DMS79 (cell line): Measurements from ENCODE around the gene LONRF2.
"Not testable (repeated sequence)": the region's sequence is repeated elsewhere in the genome, so short reads cannot be mapped to it uniquely, and the experiment has no call there.

Source experiments
- DNase-seq: peaks from one replicate; lab custom pipeline; 2025; lab: John Stamatoyannopoulos, UW

LONRF2 gene

GRCh38 chr2:100321866-100322820 lies at the start of gene LONRF2:
LONRF2 (minus strand) TSS chr2:100322501; CDS start chr2:100322093, 408 bp downstream.
- peak; percentile 41 for DNase-seq

DNA sequence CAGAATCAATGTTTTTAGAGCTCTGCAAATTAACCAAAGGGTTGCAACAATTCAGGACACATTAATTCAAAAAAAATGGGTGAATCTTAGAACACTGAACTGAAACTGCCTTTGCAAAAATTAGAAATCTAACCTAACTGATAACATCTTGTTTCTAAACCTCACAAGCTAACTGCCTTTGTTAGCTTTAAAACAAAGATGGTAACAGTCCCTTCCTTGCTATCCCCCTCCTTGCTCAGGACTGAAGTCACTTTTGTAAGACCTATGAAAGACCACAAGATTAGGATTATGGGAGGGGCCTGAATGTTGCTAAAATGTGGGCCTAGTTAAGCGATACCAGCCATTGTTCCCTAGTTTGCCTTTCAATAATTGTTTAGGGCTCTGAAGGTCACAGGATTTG lies 44.9 kb upstream of the LONRF2 start:
- no peak for DNase-seq

DNA sequence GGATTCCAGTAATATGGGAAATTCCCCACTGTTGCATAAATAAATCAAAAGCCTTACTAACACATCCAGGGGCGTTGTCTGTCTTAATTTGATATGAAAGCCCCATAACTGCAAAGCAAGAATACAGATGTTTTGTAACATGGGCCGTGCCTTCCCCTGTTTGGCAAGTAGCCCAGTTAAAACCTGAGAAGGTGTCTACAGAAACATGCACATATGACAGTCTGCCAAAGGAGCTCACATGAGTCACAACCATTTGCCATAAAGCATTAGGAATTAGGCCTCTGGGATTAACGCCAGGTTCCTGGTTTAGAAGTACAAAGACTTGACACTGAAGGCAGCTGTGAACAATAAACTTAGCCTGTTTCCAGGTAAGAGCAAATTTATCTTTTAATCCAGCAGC lies 43.1 kb upstream of the LONRF2 start:
- peak; percentile 77 for DNase-seq

GRCh38 chr2:100362269-100362668 lies 40.0 kb upstream of the LONRF2 start:
- DNase-seq = not testable (repeated sequence)

DNA sequence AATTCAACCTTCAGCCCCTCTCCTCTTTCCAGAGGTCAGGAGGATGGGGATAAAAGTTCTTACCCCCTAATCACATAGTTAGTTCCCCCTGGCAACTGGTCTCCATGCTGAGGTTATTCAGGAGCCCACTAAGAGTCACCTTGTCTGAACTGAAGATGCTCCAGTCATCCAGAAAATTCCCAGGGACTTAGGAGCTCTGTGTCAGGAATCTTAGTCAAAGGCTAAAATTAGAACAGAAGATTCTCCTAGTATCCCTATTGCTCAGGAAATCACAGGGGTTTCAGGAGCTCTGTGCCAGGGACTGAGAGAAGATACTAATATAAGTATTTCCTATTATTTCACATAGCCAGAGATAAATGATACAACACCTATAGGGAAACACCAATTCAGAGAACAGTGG lies 37.3 kb upstream of the LONRF2 start:
- no peak for DNase-seq

- no peak for DNase-seq
Observed at GRCh38 chr2:100358554-100358953, 36.3 kb upstream of the LONRF2 start.

DNA sequence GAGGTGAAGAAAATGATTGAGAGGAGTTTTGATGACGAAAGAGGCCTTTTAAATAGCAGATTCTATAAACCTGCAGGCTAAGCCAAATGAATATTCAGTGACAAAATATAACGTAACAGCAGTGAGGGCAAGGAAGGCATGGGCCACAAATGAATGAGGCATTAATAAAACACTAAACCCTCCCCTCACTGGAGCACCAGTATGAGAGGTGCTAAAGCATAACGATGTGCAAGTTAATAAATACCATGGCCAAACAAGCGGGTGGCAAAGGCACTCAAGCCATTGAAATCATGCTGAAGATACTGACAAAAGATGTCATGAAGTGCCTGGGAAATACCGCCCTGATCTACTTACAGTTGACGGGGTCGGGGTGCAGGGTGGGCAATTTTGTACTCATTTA lies 30.2 kb upstream of the LONRF2 start:
- no peak for DNase-seq

GRCh38 chr2:100350661-100351185 lies 28.4 kb upstream of the LONRF2 start:
- peak; percentile 81 for DNase-seq

GRCh38 chr2:100345144-100345543 lies 22.8 kb upstream of the LONRF2 start:
- not testable (repeated sequence) for DNase-seq

GRCh38 chr2:100344433-100344832 lies 22.1 kb upstream of the LONRF2 start:
- no peak for DNase-seq

DNA sequence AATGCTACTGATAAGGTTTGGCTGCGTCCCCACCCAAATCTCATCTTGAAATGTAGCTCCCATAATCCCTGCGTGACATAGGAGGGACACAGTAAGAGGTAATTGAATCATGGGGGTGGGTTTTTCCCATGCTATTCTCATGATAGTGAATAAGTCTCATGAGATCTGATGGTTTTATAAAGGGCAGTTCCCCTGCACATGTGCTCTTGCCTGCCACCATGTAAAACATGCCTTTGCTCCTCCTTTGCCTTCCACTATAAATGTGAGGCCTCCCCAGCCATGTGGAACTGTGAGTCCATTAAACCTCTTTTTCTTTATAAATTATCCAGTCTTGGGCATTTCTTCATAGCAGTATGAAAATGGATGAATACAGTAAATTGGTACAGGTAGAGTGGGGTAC lies 20.2 kb upstream of the LONRF2 start:
- not testable (repeated sequence) for DNase-seq

DNA sequence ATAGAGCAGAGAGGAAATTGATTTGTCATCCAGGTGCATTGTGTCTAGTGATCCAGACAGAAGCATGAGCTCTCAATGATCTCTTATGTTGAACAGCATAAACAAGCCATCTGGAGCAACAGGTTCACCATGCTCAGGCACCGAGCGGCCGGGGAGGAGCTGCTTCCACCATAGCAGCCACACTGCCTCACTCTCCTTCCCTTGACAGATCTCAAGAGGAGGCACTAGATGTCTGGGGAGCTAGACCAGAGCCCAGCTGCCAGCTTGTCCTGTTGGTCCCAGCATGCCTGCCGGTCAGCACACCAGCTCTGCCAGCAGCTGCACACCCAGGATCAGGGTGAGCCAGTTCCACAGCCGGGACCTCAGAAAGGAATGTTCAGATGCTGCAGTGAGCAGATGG lies 17.5 kb upstream of the LONRF2 start:
- DNase-seq = peak; percentile 10

- DNase-seq = no peak
Observed at GRCh38 chr2:100334929-100335328, 12.6 kb upstream of the LONRF2 start.

DNA sequence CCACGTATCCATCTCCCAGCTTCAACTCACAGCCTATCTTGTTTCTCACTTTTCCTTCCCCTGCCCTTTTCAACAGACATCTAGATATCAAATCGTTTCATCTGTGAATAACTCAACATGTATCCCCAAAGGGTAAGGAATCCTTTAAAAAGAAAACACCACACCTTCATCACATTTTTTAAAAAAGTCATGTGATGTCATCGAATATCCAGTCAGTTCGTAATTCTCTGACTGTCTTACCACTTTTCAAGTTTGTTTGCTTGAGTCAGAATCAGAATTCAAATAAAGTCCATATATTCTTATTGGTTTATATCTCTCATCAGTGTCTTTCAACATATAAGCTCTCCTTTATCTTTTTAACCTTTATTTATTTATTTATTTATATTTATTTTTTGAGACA lies 5.4 kb upstream of the LONRF2 start:
- DNase-seq = no peak

DNA sequence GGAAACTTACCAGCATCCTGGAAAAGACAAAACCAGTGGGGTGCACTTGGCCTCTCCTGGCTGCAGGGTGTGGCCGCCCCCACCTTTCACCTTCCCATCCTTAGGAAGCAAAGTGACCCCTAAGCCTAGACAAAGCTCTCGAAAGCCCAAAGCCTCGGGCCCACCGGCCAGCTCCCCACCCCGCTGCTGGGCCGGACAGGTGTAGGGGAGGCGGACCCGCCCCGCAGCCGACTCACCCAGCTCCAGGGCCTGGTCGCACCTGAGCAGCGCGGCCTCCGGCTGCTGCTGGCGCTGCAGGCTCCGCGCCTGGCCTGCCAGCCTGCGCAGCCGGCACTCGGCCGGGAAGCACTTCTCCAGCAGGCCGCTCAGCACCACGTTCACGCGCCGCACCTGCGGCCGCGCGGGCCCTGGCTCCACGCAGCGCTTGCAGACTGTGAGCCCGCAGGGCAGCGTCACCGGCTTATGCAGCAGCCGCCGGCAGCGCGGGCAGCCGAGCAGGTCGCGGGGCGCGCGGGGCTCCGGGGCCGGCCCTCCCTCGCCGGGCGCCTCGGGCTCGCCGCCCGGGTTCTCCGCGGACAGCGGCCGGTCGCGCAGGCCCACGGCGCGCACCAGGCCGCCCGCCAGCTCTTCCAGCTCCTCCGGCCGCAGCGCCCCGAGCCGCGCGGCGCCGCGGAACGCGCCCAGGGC lies 979 bp downstream of the LONRF2 start:
- DNase-seq = peak; percentile 35

DNA sequence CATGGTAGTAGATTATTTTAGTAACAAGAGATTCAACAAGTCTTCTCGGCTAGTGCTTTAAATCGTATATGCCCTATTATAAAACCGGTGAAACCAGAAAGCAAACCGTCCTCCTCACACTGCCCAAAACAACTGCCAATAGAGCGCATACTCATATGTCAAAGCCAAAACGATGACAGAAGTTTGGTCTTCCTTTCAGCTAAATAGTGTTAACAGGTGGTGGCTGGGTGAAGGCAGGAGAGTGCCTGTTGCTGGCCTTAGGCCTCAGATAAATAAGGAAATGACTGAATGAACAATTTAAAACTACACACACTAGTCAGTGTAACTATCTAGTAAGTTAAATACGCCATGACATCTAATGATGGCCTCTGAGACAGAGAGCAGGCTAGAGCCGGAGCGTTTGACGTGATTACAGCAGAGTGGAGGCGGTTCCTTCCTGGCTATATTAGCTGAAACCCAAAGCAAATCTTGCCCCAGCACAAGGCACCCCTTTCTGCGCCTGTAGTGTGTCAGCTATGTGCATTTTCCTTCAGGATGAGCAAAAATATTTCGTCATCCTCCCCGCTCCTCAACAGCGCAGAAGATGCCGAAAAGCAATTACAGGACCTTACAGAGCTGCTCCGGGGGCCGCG lies 1.6 kb downstream of the LONRF2 start:
- peak; percentile 35 for DNase-seq

DNA sequence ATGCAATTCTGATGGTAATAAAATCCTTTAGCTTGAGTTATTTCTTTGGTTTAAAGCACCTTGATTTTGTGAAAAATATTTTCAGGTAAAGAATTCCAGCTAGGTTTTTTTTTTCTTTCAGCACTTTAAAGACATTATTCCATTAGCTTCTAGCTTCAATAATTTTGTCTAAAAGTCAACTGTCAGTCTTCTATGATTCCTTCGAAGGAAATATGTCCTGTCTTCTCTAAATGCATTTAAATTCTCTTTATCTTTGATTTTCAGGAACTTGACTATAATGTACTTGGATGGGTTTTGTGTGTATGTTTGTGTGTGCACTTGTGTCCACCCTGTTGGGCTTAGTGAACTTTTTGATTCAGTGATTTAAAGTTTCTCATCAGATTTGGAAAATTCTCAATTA lies 4.7 kb downstream of the LONRF2 start:
- DNase-seq = no peak

GRCh38 chr2:100309973-100310719 lies 12.2 kb downstream of the LONRF2 start:
- no peak for DNase-seq

DNA sequence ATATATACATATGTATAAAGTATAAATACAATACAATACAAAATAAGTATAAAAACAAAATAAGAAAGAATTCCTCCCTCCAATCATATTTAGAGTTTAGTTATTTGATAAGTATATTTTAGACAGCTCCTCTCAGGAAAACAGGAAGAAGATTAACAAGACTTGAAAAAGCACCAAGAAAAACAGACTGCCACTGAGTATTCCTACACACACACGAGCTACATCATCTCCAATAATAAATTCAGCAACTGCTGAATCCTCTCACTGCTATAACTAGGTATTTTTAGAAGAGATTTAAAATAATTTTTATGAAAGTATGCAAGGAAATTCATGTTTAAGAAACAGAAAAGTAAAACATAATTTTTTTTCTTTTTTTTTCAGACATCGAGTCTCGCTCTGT lies 13.0 kb downstream of the LONRF2 start:
- no peak for DNase-seq

GRCh38 chr2:100303744-100304143 lies 18.6 kb downstream of the LONRF2 start:
- no peak for DNase-seq

DNA sequence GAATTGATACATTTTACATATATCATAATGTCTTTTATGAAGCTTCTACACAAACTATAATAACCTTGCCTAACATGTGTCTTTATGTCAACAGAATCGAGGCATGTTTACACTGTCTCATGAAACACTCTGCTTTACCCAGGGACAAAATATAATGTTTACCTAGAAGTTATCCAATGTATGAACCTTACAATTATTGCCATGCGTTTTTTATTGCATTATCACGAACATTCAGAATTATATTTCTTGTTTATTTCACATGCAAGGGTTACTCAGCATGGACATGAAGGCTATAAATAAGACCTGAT lies 19.8 kb downstream of the LONRF2 start:
- DNase-seq = no peak
